HG03432 (cell line): ENCODE results near the gene SCARF2.

Source experiments
- ATAC-seq: cut with Tn5 transposase; IDR thresholded peaks from one replicate; pipeline ENCODE4 v1.9.1; 2021; ENCODE audit warnings: mild to moderate bottlenecking, moderate library complexity; ENCODE audit not compliant: unreplicated experiment

Gene SCARF2

DNA sequence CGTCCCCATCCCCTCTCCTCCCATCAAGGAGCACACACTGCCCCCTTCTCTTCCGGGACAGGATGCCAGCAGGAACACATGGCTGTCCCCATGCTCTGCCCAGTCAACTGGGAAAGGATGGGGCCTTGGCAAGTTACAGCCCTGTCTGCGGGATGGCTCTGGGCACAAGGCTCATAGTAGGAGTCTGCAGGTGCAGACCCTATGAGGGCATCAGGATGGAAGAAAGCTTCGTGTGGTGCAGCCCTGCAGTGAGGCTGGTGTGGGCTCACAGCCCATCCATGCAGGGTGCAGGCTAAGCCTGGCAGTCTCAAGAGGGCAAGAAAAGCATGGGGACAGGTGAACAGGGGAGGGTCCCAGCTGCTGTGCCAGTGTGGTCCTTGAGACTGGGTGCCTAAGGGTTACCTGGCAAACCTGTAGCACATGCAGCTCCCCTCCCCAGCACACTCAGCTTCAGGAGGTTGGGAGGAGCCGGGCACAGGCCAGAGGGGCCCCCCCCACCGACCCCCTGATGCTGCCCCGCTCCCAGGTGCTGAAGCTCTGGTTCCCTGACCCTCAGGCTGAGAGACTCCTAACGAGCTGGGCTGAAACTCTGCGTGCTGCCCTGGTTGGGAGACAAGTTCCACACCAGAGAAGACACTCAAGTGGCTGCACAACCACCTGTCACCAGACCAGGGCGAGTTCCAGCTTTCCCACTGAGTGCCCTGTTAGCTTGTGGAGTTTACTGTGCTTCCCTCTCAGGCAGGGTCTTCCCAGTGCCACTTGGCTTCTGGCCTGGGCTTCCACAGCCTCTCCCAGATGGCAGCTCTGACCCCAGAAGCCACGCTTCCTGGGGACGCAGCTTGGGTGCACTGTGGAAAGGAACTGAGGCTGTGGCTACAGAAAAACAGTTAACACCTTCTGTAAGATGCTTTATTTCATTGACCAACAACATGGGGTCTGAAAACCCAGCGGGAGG lies 3.3 kb upstream of the SCARF2 start:
- ATAC-seq: no peak

DNA sequence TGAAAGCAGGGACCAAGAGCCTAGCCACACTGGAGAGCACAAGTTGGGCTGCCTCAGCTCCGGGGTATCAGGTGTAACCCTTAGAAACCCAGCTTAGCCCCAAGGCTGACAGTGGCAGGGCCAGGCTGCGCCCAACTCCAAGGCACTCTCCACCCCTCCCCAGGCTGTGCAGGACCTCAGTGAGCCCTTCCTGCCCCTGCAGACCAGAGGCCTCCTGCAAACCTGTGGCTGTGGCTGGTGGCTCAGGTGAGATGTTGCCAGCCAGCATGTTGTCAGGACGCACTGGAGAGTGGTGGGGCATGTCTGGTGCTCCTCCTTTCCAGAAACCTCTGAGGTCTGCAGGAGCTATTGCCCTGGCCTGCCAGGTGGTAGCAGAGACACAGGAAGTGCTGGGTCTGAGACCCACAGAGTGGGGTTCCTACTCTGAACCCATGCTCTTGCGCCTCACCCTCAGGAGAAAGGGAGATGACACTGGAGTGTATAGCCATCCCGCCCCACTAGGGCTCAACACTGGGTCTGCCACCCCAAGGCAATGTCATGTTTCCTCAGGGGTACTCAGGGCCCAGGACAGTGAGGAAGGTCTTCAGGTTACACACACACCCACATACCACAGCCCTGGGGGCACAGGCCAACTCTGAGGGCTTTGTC lies 2.4 kb upstream of the SCARF2 start:
- ATAC-seq: no peak

DNA sequence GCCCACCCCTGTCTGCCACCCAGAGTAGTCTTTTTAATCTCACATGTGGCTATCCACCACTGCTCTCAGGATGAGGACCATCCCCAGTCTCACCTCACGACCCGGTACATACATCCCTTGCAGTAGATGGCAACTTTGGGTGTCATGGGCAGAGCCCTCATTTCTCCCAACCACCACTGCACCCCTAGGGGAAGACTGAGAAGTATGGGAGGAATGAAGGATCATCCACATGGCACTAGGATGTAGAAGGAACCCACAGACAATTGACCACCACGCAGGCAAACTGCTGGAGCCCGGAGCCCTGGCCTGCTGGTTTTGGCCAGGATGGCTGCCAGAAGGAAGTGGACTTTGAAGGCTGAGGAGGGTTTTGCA lies 1.9 kb upstream of the SCARF2 start:
- ATAC-seq: no peak

DNA sequence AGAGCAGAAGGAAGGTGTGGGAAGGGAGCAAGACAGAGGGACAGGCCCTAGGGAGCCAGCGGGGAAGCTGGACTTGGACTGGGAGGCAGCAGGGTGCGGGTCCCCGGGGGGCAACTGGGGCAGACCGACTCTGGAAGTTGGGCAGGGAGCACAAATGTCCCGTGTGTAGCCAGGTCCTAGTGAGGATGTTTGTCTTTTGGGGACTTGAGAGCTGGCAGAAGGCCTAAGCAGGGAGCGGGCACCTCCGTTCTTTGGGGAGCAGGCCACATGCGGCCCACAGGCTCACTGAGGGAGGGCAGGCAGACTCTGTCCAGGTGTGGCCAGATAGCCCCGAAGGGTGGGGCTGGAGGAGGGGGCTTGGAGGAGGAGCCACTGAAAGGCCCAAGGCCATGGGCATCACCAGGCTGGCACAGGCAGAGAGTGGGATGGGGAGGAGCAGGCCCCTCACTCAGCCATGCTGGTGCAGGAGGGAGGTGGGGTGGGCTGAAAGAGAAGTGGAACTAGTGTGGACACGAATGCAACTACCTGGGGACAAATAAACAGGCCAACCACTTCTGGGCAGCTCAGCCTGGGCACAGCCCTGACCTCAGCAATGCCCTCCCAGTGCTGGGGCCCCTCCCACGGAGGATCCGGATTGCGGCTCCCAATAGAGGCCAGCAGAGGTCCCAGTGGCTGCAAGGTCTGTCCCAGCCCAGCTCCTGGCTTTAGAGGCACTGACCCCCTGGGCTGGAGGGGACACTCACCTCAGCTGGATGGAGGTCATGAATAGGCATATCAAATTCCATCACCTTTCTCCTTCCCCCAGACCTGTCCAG lies 1.3 kb upstream of the SCARF2 start:
- ATAC-seq: no peak

DNA sequence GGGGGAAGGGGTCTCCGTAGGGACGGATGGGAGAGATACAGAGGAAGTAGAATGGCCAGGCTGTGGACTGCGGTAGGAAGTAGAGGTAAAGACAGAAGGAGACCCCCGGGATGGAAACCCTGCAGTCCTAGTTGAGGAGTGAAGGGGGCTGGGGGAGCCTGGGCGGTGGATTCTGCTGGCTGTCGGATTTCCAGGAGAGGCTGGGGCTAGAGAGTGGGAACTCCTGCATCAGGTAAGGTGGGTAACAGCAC lies 727 bp upstream of the SCARF2 start:
- ATAC-seq: no peak

DNA sequence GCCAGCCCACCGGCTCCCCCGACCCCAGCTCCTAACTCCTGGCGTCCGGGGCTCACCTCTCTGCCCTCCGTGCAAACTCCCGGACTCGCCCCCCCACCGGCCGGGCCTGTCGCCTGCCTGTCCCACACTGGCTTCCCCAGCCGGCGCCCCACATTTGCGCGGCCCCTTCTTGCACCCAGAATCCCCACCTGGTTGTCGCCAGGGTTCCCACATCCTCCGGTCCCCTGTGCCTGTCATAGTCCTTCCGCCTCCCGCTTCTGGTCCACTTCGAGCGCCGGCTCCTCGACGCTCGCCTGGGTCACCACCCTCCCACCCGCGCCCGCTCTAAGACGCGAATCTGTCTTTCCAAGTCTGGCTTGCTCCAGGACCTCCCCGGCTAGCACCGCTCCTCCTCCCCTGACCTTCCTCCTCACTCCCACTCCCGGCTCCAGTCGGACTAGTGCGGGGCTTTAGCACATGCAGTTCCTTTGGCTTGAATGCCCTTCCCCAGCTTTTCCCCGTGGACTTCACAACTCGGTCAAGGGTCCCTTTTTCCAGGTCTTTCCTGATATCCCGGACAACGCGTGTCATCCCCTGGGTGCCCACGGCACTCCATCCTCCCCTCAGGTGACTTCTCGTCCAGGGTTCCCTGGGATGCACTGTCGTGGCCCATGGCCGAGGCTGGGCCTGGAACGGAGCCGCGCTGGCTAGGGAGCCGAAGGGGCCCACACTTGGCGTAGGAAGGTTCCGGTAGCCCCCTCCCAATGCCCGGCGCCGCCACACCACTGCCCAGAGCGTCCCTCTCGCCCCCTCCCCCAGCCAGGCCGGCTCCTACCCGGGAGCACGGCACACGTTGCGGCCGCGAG lies 635 bp downstream of the SCARF2 start:
- ATAC-seq: no peak

DNA sequence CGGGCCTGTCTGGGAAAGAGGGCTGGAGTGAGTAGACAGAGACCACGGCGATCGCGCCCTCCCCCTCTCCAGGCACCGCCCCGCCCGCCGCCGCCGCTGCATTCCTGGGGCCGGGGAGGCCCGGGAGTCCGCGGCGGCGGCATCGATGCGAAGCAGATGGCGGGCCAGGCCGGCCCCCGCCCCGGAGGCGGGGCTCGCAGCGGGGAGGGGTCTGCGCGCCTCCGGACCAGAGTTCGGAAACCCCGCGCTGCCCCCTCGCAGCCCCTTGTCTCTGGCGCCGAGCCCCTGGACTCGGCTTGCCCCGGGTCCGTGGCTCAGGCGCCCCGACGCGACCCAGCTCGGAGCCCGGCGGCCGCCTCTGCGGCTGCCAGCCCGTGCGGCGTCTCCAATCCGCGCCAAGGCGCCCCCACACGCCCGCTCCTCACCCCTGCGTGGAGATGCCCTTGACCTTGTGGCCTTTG lies 1.3 kb downstream of the SCARF2 start:
- no peak for ATAC-seq

DNA sequence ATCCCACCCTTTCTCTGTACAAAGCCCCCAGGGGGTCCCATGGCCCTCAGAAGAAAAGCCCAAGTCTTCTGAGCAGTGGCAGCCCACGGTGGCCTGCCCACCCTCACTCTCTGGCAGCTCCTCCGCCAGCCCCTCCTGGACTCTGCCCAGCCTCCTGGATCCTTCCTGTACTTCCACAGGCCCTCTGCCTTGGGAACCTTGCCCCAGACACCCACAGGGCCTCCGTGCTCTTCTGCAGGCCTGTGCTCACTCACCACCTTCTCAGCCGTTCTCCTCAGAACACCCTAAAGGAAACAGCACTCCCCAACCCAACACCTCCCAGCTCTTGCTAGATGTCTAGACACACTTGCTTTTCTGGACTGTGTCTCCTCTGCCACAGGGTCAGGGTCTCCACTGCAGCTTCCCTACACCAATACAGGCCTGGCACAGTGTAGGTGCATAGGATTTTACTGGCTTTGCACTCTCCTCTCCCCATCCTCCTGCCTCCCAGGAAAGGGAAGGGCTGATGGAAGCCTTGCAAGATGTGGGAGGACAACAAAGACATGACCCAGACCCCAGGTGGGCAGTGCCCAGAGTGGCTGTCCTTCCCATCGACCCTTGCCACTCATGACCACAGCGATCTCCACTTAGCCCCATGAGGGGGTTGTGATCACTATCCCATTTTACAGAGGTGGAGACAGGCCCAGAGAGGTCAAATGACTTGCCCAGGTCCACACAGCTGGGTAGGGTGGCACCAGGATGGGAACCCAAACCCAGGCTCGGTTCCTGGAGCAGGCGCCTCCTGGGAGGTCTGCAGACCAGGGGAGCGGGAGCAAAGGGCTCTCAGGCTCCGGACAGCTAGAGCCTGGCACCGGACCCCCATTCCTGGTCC lies 2.0 kb downstream of the SCARF2 start:
- no peak for ATAC-seq

DNA sequence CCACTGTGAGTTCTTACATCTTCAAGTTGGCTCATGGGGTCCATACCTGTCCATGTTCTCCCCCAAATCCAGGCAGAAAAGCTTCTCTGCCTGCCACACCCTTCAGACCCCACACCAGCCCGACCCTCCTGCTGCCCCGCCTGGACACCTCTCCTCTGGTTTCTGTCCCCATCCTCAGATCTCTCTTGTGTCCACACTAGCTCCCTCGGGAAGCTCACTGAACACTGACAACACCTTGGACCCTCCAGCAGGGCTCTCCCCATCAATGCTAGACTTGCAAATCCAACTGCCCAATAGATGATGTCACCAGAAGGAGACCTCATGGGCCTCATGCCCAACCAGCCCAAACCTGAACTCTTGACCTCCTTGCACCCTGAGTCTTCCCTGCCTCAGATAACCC lies 2.9 kb downstream of the SCARF2 start:
- ATAC-seq: no peak

DNA sequence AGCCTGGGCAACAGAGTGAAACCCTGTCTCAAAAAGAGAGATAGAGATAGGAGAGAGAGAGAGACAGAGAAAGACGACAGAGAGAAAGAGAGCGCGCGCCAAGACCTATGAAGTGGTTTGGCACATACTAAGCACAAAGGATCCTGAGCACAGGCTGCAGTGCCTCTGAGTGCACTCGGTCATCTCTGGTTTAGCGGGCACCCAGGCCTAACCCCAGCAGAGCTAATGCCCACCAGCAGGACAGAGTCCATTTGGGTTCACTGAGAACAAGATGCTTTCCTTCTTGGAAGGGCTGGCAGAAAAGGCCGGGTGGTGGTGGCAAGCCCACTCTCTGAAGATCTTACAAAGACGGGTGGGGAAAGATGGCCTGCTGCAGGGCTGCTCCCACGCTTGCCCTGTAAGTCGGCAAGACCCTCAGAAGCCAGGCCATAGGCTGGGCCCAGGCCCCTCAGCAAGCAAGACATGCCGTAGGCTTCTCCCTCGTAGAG lies 3.3 kb downstream of the SCARF2 start:
- ATAC-seq: no peak

DNA sequence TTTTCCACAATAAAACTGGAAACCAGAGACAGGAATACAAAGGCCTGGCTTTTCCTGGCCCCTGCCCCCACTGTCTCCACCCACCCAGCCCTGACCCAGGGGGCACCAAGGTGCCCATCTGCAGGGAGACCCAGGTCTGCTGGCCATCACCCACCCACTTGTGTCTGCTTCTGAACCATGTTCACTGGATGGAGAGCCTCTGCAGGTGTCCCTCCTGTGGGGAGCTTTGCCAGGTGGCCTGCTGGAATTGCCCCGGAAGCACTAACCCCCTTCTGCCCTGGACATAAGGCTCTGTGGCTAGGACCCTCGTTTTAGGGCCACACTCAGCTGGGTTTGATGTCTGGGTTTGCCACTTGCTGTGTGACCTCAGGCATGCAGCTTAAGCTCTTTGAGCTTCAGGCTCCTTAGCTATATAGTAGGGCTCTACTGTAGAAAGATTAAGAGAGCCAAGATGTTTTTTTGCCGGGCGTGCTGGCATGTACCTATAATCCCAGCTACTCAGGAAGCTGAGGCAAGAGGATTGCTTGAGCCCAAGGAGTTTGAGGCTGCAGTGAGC lies 3.9 kb downstream of the SCARF2 start:
- no peak for ATAC-seq

DNA sequence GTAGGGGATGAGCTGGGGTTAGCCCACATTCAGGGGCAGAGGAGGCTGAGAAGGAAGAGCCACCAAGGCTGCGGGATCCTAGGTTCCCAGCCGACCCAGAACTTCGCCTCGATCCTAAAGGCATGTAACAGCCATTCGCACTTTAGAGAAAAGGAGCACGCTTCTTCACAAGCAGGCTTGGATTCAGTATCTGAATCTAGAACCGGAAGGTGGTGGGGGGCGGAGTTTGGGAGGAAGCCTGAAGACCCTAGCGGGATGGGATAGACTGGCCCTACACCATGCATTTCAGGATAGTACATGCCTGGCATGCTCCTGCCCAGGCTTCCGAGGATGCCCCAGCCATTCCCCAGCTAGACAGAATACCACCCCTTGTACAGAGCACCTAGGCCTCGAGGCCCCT lies 4.4 kb downstream of the SCARF2 start:
- no peak for ATAC-seq

DNA sequence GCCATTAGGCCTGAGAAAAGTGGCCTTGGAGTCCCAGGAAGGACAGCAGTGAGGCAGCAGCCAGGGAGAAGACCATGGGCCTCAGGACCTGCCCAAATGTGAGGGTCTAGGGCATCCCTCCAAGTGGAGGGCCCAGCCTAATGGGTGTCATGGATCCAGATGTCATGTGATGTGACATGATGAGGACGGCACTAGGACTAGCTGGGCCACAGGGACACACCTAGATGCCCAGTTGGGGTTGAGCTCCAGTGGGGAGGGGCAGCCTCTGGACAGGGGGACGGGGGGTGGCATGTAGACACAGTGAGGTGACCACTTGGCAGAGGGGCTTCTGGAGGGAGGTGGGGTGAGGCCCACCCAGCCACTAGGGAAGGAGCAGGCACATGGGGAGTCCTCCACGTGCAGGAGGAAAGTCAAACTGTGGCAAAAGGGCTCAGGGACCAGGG lies 5.4 kb downstream of the SCARF2 start:
- ATAC-seq: no peak

DNA sequence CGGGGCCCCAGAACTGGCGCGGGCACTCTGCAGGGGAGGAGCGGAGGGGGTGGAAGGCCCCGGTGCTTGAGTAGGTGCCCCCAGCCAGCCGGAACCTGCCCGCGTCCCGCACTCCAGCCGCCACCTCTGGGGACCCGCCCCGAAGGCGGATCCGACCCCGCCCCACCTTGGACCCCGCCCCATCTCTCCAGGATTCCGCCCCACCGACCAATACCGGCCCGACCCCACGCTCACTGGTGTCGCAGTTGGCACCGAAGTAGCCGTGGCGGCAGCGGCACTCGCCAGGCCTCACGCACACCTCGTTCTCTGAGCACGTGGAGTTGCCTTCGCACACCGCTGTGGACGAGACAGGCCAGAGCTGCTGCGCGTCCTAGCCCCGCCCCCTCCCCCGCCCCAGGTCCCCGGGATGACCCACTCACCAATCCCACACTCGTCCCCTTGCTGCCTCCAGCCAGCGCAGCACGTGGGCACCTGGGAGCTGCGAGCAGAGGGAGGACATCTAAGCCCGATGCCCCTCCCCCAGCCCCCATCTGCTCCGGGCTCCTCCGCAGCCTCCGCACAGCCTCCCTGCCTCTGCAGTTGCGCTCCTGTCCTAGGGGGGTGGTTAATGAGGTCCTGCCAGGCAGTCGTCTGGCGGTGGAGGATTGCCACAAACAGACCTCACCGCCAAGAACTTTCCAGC lies 6.0 kb downstream of the SCARF2 start:
- ATAC-seq: no peak

DNA sequence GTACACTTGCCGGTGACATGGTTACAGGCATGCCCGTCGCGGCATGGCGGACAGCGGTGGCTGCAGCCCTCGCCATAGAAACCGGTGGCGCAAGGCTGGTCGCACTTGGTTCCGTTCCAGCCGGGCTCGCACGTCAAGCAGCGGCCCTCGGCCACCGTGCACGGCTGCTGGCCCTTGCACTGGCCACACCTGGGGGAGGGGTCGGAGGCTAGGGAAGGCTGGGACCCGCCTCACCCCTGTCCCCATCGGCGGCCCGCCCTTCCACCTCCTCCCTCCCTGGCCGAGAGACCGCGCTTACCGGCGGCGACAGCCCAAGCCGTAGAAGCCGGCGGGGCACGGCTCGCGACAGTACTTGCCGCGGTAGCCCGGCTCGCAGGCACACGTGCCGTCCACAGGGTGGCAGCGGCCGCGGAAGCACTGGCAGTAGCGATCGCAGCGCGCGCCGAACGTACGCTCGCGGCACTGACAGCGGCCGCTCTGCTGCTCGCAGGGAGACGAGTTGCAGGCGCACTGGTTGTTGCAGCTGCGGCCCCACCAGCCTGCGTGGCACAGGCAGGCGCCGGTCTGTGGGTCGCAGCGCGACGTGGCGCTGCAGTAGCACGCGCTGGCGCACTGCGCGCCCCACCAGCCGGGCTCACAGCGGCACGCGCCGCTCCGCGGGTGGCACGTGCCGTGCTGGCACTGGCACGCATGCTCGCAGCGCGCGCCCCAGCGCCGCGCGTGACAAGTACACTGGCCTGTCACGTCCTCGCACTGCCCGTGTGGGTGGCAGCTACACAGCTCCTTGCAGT lies 6.7 kb downstream of the SCARF2 start:
- no peak for ATAC-seq

DNA sequence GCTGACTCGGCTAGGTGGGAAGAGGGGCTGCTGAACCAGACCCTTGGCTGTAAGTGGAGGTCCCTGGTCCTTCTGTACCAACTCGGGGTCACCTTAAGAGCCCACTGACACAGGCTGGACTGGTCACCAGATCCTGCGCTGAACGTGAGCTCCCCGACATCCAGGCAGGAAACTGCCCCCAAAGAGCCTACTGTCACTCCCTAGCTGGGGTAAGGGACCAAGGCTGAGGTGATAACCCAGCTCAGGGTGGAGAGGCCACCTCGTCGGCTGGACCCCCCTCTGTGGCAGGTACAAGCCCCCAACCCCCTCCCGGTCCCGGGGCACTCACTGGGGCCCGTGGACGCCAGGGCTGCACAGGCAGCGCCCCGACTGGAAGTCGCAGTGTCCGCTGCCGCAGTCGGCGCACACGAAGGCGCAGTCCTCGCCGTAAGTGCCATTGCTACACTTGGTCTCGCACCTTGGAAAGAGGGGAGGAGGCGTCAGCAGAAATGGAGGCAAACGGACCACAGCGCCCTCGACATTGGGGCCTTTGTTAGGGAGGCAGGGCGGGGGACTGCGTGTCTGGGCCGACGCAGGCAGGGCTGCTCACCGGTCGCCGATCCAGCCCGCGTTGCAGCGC lies 7.4 kb downstream of the SCARF2 start:
- ATAC-seq: no peak

DNA sequence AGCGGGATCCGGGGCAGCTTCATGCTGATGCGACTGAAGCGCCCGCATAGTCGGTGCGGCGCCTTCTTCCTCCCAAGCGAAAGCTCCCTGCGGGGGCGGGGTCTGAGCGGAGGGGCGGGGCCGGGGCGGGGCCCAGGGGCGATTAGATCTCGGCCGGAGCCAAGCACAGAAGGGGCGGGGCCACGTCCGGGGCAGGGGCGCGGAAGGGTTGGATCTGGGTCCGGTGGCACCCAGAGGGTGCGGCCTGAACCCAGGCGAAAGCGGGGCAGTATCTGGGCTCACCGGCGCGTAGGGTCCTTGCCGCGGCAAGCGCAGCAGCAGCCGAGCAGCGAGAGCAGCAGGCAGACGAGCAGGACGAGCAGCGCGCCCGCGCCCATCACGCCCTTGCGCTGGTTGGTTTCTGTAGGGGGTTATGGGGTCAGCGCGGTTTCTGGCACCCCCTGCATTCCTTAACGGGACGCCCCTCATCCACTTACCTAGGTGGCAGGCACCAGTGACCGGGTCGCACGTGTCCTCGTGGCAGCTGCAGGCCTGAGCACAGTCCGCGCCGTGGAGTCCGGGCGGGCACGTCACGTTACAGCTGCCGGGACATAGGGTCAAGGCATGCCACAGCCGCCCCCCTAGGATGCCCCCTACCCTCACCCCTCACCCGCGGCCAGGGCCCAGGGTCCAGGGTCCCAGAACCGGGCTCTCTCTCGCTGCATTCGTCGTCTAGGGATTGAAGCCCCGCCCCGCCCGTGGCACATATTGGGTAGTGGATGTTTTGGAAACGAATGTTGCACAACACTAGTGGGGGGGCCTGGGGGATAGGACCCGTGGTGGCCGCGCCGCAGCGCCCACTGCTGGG lies 8.1 kb downstream of the SCARF2 start:
- no peak for ATAC-seq
